Smooth muscle cell (in vitro differentiated cells): ENCODE results near the gene TPD52L1. TPM values are rescaled to one million over a fixed set of nuclear protein-coding genes. Genes with fewer than 3 reads are reported as not detected.

Experiments
- DNase-seq: peaks from one replicate; lab custom pipeline; 2025; ENCODE audit not compliant: unreplicated experiment; lab: John Stamatoyannopoulos, UW
- H2AFZ ChIP-seq: fragments of 200-600 bp; sonication (generic); 2 replicates; pipeline ENCODE4 v1.6.0; 2016; ENCODE audit warnings: antibody characterized with exemption, low read depth, mild to moderate bottlenecking
- H3F3A ChIP-seq: fragments of 200-600 bp; sonication (generic); 2 replicates; pipeline ENCODE4 v1.6.0; 2017; ENCODE audit warnings: antibody characterized with exemption, low read depth
- H3K27ac ChIP-seq: fragments of 200-600 bp; sonication (generic); 2 replicates; pipeline ENCODE4 v1.5.1; 2016; ENCODE audit warnings: low read depth, mild to moderate bottlenecking
- H3K27me3 ChIP-seq: fragments of 200-600 bp; sonication (generic); 2 replicates; pipeline ENCODE4 v1.6.1; 2016; ENCODE audit warnings: low read depth, mild to moderate bottlenecking
- H3K36me3 ChIP-seq: fragments of 200-600 bp; sonication (generic); 2 replicates; pipeline ENCODE4 v1.5.1; 2016; ENCODE audit warnings: low read depth
- H3K4me1 ChIP-seq: fragments of 200-600 bp; sonication (generic); 2 replicates; pipeline ENCODE4 v1.5.1; 2016; ENCODE audit warnings: low read depth
- H3K4me2 ChIP-seq: fragments of 200-600 bp; sonication (generic); 2 replicates; pipeline ENCODE4 v1.6.0; 2016; ENCODE audit warnings: mild to moderate bottlenecking
- H3K4me3 ChIP-seq: fragments of 200-600 bp; sonication (generic); 2 replicates; pipeline ENCODE4 v1.5.1; 2016; ENCODE audit warnings: mild to moderate bottlenecking
- H3K79me2 ChIP-seq: fragments of 200-600 bp; sonication (generic); 2 replicates; pipeline ENCODE4 v1.6.0; 2016; ENCODE audit warnings: low read depth, mild to moderate bottlenecking
- H3K9ac ChIP-seq: fragments of 200-600 bp; sonication (generic); 2 replicates; pipeline ENCODE4 v1.6.0; 2016; ENCODE audit warnings: low read depth
- H3K9me3 ChIP-seq: fragments of 200-600 bp; sonication (generic); replicated peaks from 2 replicates; pipeline ENCODE4 v1.5.1; 2016; ENCODE audit warnings: low read depth
- H4K20me1 ChIP-seq: fragments of 200-600 bp; sonication (generic); 2 replicates; pipeline ENCODE4 v1.6.0; 2016; ENCODE audit warnings: low read depth
- CTCF ChIP-seq: fragments of 200-600 bp; sonication (generic); IDR thresholded peaks from 2 replicates; pipeline ENCODE4 v1.5.1; 2017; ENCODE audit warnings: borderline replicate concordance, mild to moderate bottlenecking, antibody characterized with exemption; ENCODE audit not compliant: insufficient read depth, poor library complexity, severe bottlenecking
- WGBS: methylation state at CpG from one replicate; pipeline ENCODE4 v1.1.7; 2016; ENCODE audit warnings: low lambda C conversion rate; 5-methylcytosine and 5-hydroxymethylcytosine counted together
- polyA plus RNA-seq: library from polyadenylated mRNA; unstranded; fragments of >200 nt; fragmentation: Nextera tagmentation; extraction: Ambion mirVana; gene quantifications from 2 replicates; pipeline ENCODE4 v1.2.1, GENCODE V29; 2016
- total RNA-seq: library from RNA; depleted of rRNA; stranded (reverse); fragments of >200 nt; gene quantifications from 2 replicates; pipeline ENCODE4 v1.2.3, GENCODE V29; 2014

The TPD52L1 gene
- total and polyA plus RNA-seq, 2 experiments from 2014 or later: 15.3 to 65.8 TPM

- Histone ChIP-seq H3F3A (no peaks in the 10 kb centered on the region), H2AFZ (no peak overlapping the region), H3K4me3 (no peak overlapping the region), H3K9me3 (no peaks in the 10 kb centered on the region), H3K36me3 (no peaks in the 10 kb centered on the region), H3K4me1 (peaks cover 17% of the 10 kb centered on the region), H3K27ac (no peak overlapping the region), H3K4me2 (no peak overlapping the region), H3K79me2 (no peaks in the 10 kb centered on the region), H3K9ac (no peak overlapping the region), H4K20me1 (no peaks in the 10 kb centered on the region), H3K27me3 (no peaks in the 10 kb centered on the region)
- 72% methylated on average over 3 of the region's 3 CpGs for WGBS
- no peak for DNase-seq
- TF ChIP-seq CTCF: no peak
Observed at GRCh38 chr6:125255201-125255600, 101.6 kb downstream of the TPD52L1 start.

GRCh38 chr6:125257351-125257750 is 103.8 kb downstream of the TPD52L1 start:
- TF ChIP-seq CTCF: no peak
- peaks cover 12% of the 10 kb centered on the region for H3K4me1 ChIP-seq
- no peaks in the 10 kb centered on the region for H3K79me2 ChIP-seq
- H4K20me1 ChIP-seq: no peaks in the 10 kb centered on the region
- WGBS: 95% methylated on average over 3 of the region's 3 CpGs
- H3K27ac ChIP-seq: no peak overlapping the region
- no peak overlapping the region for H3K9ac ChIP-seq
- no peaks in the 10 kb centered on the region for H3K27me3 ChIP-seq
- H3K9me3 ChIP-seq: no peaks in the 10 kb centered on the region
- no peak overlapping the region for H2AFZ ChIP-seq
- H3K4me3 ChIP-seq: no peak overlapping the region
- H3K4me2 ChIP-seq: no peak overlapping the region
- no peak for DNase-seq
- H3K36me3 ChIP-seq: no peaks in the 10 kb centered on the region
- no peaks in the 10 kb centered on the region for H3F3A ChIP-seq

GRCh38 chr6:125258651-125259353 is 105.2 kb downstream of the TPD52L1 start:
- WGBS: 90% methylated on average over 2 of the region's 2 CpGs
- H3K79me2 ChIP-seq: no peaks in the 10 kb centered on the region
- no peaks in the 10 kb centered on the region for H3K36me3 ChIP-seq
- no peak overlapping the region for H2AFZ ChIP-seq
- H3K27me3 ChIP-seq: no peaks in the 10 kb centered on the region
- no peak overlapping the region for H3K27ac ChIP-seq
- no peaks in the 10 kb centered on the region for H3K9me3 ChIP-seq
- no peak overlapping the region for H3K9ac ChIP-seq
- no peaks in the 10 kb centered on the region for H3K4me1 ChIP-seq
- H3K4me3 ChIP-seq: no peak overlapping the region
- no peaks in the 10 kb centered on the region for H3F3A ChIP-seq
- TF ChIP-seq CTCF: no peak
- H3K4me2 ChIP-seq: no peak overlapping the region
- H4K20me1 ChIP-seq: no peaks in the 10 kb centered on the region
- no peak for DNase-seq

- no peaks in the 10 kb centered on the region for H3K4me1 ChIP-seq
- H3K36me3 ChIP-seq: no peaks in the 10 kb centered on the region
- H3F3A ChIP-seq: no peaks in the 10 kb centered on the region
- H3K4me2 ChIP-seq: no peak overlapping the region
- H4K20me1 ChIP-seq: no peaks in the 10 kb centered on the region
- H3K9ac ChIP-seq: no peak overlapping the region
- H3K79me2 ChIP-seq: no peaks in the 10 kb centered on the region
- H3K4me3 ChIP-seq: no peak overlapping the region
- DNase-seq: no peak
- no peak overlapping the region for H2AFZ ChIP-seq
- TF ChIP-seq CTCF: no peak
- H3K27me3 ChIP-seq: no peaks in the 10 kb centered on the region
- 78% methylated on average over 2 of the region's 2 CpGs for WGBS
- no peak overlapping the region for H3K27ac ChIP-seq
- no peaks in the 10 kb centered on the region for H3K9me3 ChIP-seq
Observed at GRCh38 chr6:125259354-125259736, 105.8 kb downstream of the TPD52L1 start.
